ENCODE data around the gene HOXC6.
A peak's percentile ranks its signal among the peaks of the same experiment; 100 is the strongest.

Gene HOXC6

DNA sequence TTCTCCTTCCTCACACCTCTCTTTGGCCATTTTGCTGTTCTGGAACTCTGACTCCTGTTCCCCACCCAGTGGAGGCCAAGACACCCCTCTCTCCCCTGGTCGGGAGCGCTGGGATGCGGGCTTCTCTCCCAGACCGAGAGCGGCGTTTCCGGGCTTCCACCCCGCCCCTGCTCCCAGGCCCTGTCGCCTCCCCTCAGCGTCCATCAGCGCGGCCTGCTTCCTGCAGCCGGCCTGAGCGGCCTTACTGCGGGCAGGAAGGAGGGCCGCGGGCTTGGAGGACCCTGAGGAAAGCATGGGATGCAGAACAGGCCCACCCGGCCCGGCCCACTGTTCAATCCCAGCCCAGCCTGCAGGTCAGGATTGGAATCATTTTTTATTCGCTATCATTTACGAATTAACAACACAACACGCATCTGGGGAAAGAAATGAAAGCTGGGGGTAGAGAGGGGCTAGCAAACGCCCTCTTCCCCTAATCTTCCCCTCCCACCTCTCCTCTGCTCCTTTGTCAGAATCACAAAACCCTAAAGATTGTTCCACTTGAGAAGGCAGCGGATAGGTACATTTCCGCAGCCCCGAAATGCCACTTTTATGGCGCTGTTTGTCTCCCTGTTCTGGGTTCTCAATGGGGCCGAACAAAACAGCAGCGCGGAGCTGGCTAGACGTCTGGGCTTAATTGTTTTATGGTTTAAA lies 23.3 kb upstream of the HOXC6 start:
- Histone ChIP-seq H3K27me3 (no peaks in the 10 kb centered on the region), H3K4me3 (ENCODE audit: low read depth, low read length) (no peak overlapping the region), H3K9me3 (no peaks in the 10 kb centered on the region), H3K4me1 (peaks cover 20% of the 10 kb centered on the region), H3K36me3 (no peaks in the 10 kb centered on the region)
- no peak for DNase-seq
- TF ChIP-seq, protein P1, sequence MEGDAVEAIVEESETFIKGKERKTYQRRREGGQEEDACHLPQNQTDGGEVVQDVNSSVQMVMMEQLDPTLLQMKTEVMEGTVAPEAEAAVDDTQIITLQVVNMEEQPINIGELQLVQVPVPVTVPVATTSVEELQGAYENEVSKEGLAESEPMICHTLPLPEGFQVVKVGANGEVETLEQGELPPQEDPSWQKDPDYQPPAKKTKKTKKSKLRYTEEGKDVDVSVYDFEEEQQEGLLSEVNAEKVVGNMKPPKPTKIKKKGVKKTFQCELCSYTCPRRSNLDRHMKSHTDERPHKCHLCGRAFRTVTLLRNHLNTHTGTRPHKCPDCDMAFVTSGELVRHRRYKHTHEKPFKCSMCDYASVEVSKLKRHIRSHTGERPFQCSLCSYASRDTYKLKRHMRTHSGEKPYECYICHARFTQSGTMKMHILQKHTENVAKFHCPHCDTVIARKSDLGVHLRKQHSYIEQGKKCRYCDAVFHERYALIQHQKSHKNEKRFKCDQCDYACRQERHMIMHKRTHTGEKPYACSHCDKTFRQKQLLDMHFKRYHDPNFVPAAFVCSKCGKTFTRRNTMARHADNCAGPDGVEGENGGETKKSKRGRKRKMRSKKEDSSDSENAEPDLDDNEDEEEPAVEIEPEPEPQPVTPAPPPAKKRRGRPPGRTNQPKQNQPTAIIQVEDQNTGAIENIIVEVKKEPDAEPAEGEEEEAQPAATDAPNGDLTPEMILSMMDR (IDR thresholded peaks at IDR 0.05; ENCODE audit: low read depth, low read length): no peak

DNA sequence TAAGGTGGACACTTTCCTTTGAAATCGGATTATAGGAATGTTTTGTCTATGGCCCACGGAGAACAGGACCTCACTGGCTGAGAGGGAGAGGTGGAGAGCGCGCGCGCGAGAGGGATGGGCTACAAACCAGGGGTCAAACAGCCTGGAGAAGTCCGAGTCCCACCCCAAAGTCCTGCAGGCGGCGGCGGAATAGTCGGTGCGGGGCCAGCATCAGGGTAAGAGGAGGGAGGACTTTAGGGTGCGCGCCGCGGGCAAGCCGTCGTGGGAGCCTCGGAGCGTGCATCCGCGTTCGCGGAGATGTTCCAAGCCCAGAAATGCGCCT lies 22.7 kb upstream of the HOXC6 start:
- Histone ChIP-seq H3K27me3 (no peaks in the 10 kb centered on the region), H3K36me3 (no peaks in the 10 kb centered on the region)
- TF ChIP-seq, protein P1 (IDR thresholded peaks at IDR 0.05; ENCODE audit: low read depth, low read length): no peak

DNA sequence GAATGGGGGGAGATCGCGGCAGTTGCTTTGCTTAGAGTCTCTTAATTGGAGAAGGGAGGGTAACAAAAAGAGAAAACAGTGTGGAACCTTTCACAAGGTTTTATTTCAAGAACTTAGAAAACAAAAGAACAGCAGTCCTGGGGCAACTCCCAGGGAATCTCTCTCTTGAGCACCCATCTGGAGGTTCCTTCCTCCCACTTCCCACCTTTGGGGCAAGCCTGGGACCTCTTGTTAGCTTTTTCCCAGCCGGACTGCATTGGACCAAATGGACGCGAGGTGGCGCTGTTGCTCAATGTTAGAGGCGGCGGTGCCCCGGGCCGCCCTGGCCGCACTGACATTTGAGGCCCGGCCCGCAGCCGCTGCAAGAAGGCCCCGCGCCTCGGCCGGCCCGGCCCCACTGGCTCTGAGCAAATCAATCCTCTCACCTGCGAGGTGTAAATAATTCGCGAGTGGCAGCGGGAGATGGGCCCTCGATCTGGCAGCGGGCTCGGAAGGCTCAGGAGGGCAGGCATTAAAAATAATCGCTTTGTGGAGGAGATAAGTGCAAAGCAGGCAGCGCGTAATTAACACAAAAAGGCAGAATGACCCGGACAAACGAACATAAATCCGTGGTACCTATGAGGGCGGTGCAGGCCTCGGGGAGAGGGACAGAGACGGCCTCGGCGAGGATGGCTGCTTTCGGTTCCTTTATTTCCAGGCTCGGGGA lies 22.2 kb upstream of the HOXC6 start:
- H3K4me3 ChIP-seq (ENCODE audit: low read depth, low read length): peak overlapping the region; percentile 36

More for the DNA sequence above, 22.7 kb upstream of the HOXC6 start:
- Histone ChIP-seq H3K9me3 (no peaks in the 10 kb centered on the region), H3K4me1 (peaks cover 20% of the 10 kb centered on the region), H3K4me3 (ENCODE audit: low read depth, low read length) (peak overlapping the region; percentile 3; the same call in 1 of the 2 replicates)
- DNase-seq: no peak

DNA sequence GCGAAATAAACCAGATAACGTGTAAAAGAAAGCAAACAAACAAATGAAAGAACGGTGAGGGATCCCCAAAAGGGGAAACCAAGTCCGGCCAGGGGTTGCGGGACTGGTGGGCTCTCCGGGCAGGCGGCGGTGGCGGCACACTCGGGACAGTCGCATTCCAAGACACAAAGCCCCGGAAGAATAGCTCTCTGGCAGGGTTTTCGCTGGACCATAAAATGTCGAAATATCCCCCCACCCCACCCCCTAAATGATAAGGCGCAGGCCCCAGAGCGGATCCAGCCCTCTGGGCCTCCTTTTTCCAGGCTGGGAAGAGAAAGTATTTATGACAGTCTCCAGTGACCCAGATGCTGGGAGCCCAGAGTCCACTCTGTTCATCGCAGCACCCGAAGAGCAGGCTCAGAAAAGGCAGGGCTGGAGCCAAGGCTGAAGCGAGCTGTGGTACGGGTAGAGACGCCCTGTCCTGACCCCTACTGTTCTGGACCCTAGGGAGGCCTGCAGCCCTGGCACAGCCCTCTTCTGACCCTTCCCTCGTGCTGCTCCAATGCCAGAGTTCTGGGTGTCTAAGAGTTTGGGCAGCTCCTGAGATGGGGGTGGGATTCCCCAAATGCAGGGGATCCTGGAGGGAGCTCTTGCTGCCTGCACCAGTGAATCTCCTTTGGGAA lies 21.6 kb upstream of the HOXC6 start:
- DNase-seq: no peak
- TF ChIP-seq, protein P1 (IDR thresholded peaks at IDR 0.05; ENCODE audit: low read depth, low read length): no peak
- H3K9me3 ChIP-seq: no peaks in the 10 kb centered on the region
- peak overlapping the region; percentile 36; the same call in 1 of the 2 replicates for H3K4me3 ChIP-seq (ENCODE audit: low read depth, low read length)
- H3K4me1 ChIP-seq: peaks cover 20% of the 10 kb centered on the region
- H3K36me3 ChIP-seq: no peaks in the 10 kb centered on the region
- no peaks in the 10 kb centered on the region for H3K27me3 ChIP-seq

More for the DNA sequence above, 22.2 kb upstream of the HOXC6 start:
- Histone ChIP-seq H3K27me3 (no peaks in the 10 kb centered on the region), H3K9me3 (no peaks in the 10 kb centered on the region), H3K4me1 (peaks cover 20% of the 10 kb centered on the region), H3K36me3 (no peaks in the 10 kb centered on the region)
- peak; percentile 87 for DNase-seq
- TF ChIP-seq, protein P1 (IDR thresholded peaks at IDR 0.05; ENCODE audit: low read depth, low read length): peak; percentile 85

DNA sequence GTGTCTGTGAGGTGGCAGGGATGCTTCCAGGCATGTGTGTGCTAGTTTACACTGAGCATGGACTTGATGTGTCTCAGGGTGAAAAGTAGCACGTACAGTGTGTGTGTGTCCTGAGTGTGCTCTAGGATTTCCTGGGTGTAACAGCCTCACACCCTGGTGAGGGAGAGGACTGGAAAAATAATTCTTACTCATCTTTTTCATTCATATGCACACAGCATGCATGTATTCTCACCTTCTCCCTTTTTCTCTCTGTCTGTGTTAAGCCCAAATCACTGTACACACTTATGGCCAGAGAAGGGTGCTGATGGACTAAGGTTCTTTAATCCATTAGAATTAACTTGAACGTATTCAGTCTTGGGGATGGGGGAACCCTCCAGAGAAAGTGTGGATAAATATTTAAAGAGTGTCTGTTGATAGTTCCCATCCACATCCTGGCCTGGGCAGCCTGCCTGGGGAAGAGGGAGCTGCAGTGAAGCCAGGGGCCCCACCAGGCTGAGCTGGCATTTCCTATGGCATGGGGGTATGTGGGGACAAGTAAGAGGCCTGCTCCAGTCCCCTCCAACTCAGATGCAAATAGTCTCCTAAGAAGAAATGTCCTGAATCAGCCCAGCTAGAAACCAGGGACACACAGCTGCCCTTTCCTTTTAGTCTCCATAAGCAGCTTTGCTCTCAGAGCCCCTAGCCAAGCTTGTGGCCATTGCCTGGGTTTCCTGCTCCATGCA lies 20.5 kb upstream of the HOXC6 start:
- H3K4me3 ChIP-seq (ENCODE audit: low read depth, low read length): peak overlapping the region; percentile 96; the same call in 1 of the 2 replicates
- TF ChIP-seq, protein P1 (IDR thresholded peaks at IDR 0.05; ENCODE audit: low read depth, low read length): no peak

More for the DNA sequence above, 20.5 kb upstream of the HOXC6 start:
- H3K4me1 ChIP-seq: peaks cover 21% of the 10 kb centered on the region
- no peaks in the 10 kb centered on the region for H3K9me3 ChIP-seq
- H3K27me3 ChIP-seq: no peaks in the 10 kb centered on the region
- no peak for DNase-seq
- no peaks in the 10 kb centered on the region for H3K36me3 ChIP-seq
